ENCODE results near the gene DHRS3. TPM values are rescaled to one million over a fixed set of nuclear protein-coding genes. Genes with fewer than 3 reads are reported as not detected.
A peak's percentile ranks its signal among the peaks of the same experiment; 100 is the strongest.

Gene DHRS3
- 10 to 100 TPM; 73.3 to 86.9 (median 80.2) TPM for total RNA-seq

GRCh38 chr1:12617901-12618660 is at the start of gene DHRS3:
DHRS3 (minus strand) TSS chr1:12618210; CDS start chr1:12617348, 862 bp downstream.
- peak in 1 of 2 donors; percentile 87 for DNase-seq (ENCODE audit: low spot score in 2 of 2)
- no peaks in the 10 kb centered on the region for H3K9me3 ChIP-seq
- H3K27ac ChIP-seq: peak within 1 kb of the TSS; percentile 94
- peaks cover 77% of the 10 kb centered on the region for H3K4me1 ChIP-seq
- TF ChIP-seq EP300 (IDR thresholded peaks at IDR 0.05): no peak
- TF ChIP-seq POLR2A (IDR thresholded peaks at IDR 0.05): peak in 1 of 2 donors; percentile 21
- peak in 2 of 3 donors; percentile 46 to 95 for TF ChIP-seq POLR2AphosphoS5 (IDR thresholded peaks at IDR 0.05)
- no peak for TF ChIP-seq CTCF (IDR thresholded peaks at IDR 0.05)
- no peaks in the 10 kb centered on the region for H3K27me3 ChIP-seq
- 2% methylated on average over 56 of the region's 69 CpGs for WGBS
- peaks cover under 1% of the 10 kb centered on the region for H3K36me3 ChIP-seq
- peak within 1 kb of the TSS; percentile 87 for H3K4me3 ChIP-seq

- peaks cover 5% of the 10 kb centered on the region for H3K9me3 ChIP-seq
- TF ChIP-seq POLR2A (IDR thresholded peaks at IDR 0.05) (no peak), EP300 (IDR thresholded peaks at IDR 0.05) (no peak), CTCF (IDR thresholded peaks at IDR 0.05) (no peak), POLR2AphosphoS5 (IDR thresholded peaks at IDR 0.05) (no peak)
- H3K36me3 ChIP-seq: no peaks in the 10 kb centered on the region
- WGBS: 80% methylated on average over 15 of the region's 15 CpGs
- no peak overlapping the region for H3K27ac ChIP-seq
- no peak for DNase-seq (ENCODE audit: low spot score in 2 of 2)
- no peak overlapping the region for H3K4me3 ChIP-seq
- H3K4me1 ChIP-seq: no peaks in the 10 kb centered on the region
- no peaks in the 10 kb centered on the region for H3K27me3 ChIP-seq
These were observed 48.2 kb upstream of the DHRS3 start for GRCh38 chr1:12666141-12666735.

- Histone ChIP-seq H3K27me3 (no peaks in the 10 kb centered on the region), H3K36me3 (no peaks in the 10 kb centered on the region), H3K4me3 (no peak overlapping the region), H3K4me1 (no peaks in the 10 kb centered on the region), H3K27ac (no peak overlapping the region), H3K9me3 (peaks cover 5% of the 10 kb centered on the region)
- DNase-seq (ENCODE audit: low spot score in 2 of 2): no peak
- 85% methylated on average over 4 of the region's 4 CpGs for WGBS
- TF ChIP-seq POLR2A (IDR thresholded peaks at IDR 0.05): no peak
- TF ChIP-seq EP300 (IDR thresholded peaks at IDR 0.05): no peak
- TF ChIP-seq CTCF (IDR thresholded peaks at IDR 0.05): no peak
- TF ChIP-seq POLR2AphosphoS5 (IDR thresholded peaks at IDR 0.05): no peak
These were observed 47.5 kb upstream of the DHRS3 start for GRCh38 chr1:12665511-12665910.

- Histone ChIP-seq H3K27ac (no peak overlapping the region), H3K27me3 (peaks cover 3% of the 10 kb centered on the region), H3K36me3 (no peaks in the 10 kb centered on the region), H3K9me3 (no peaks in the 10 kb centered on the region), H3K4me3 (no peak overlapping the region), H3K4me1 (no peaks in the 10 kb centered on the region)
- DNase-seq (ENCODE audit: low spot score in 2 of 2): no peak
- TF ChIP-seq POLR2A (IDR thresholded peaks at IDR 0.05): no peak
- no peak for TF ChIP-seq POLR2AphosphoS5 (IDR thresholded peaks at IDR 0.05)
- TF ChIP-seq CTCF (IDR thresholded peaks at IDR 0.05): no peak
- TF ChIP-seq EP300 (IDR thresholded peaks at IDR 0.05): no peak
- 88% methylated on average over 1 of the region's 1 CpG for WGBS
These were observed 44.5 kb upstream of the DHRS3 start for GRCh38 chr1:12662556-12662955.

- DNase-seq (ENCODE audit: low spot score in 2 of 2): no peak
- Histone ChIP-seq H3K4me1 (no peaks in the 10 kb centered on the region), H3K4me3 (no peak overlapping the region), H3K9me3 (no peaks in the 10 kb centered on the region), H3K36me3 (no peaks in the 10 kb centered on the region), H3K27ac (no peak overlapping the region), H3K27me3 (peaks cover 3% of the 10 kb centered on the region)
- WGBS: 86% methylated on average over 6 of the region's 6 CpGs
- no peak for TF ChIP-seq CTCF (IDR thresholded peaks at IDR 0.05)
- no peak for TF ChIP-seq POLR2A (IDR thresholded peaks at IDR 0.05)
- no peak for TF ChIP-seq POLR2AphosphoS5 (IDR thresholded peaks at IDR 0.05)
- TF ChIP-seq EP300 (IDR thresholded peaks at IDR 0.05): no peak
These were observed 43.7 kb upstream of the DHRS3 start for GRCh38 chr1:12661606-12662219.

Data from suprapubic skin (tissue), 4 donors.